Pancreas (tissue), 10 donors: ENCODE measurements around the gene DGKK. TPM values are rescaled to one million over a fixed set of nuclear protein-coding genes. Genes with fewer than 3 reads are reported as not detected.
A peak's percentile ranks its signal among the peaks of the same experiment; 100 is the strongest.

ENCODE experiments used
- ATAC-seq, 4 donors: fragments of 200-7000 bp; cut with Tn5 transposase; one replicate each; pipeline versions ENCODE4 v1.8.0 to v1.9.1; 2020; ENCODE audit warnings: mild to moderate bottlenecking in 4 of 4, moderate library complexity in 4 of 4
- DNase-seq, 6 donors: peaks; one replicate each; pipeline ENCODE4 v3.0.0-alpha.2; 2020
- FAIRE-seq: peaks from 2 replicates; lab custom pipeline; 2012; peaks lifted over from hg19 to GRCh38; lab: Jason Lieb, UNC
- H3K27ac ChIP-seq, 4 donors: fragments of 200-600 bp; sonication (generic); 1 replicate in 3 of 4; 2 replicates in 1 of 4; pipeline versions ENCODE4 v1.5.0 to v1.8.0; 2020
- H3K27me3 ChIP-seq, 4 donors: fragments of 200-600 bp; one replicate each; pipeline ENCODE4 v1.8.0; 2021
- H3K36me3 ChIP-seq, 3 donors: fragments of 200-600 bp; sonication (generic) in 1 of 3; one replicate each; pipeline versions ENCODE4 v1.5.0 to v1.8.0; 2020 to 2021
- H3K4me1 ChIP-seq, 3 donors: fragments of 200-600 bp; one replicate each; pipeline ENCODE4 v1.8.0; 2021
- H3K4me3 ChIP-seq, 4 donors: fragments of 200-600 bp; sonication (generic) in 2 of 4; one replicate each; pipeline versions ENCODE4 v1.5.0 to v1.8.0; 2020 to 2021
- H3K9me3 ChIP-seq, 4 donors: fragments of 200-600 bp; one replicate each; pipeline ENCODE4 v1.8.0; 2021
- WGBS, 2 donors: extraction: QIAGEN DNeasy Blood & Tissue Kit; methylation state at CpG; one replicate each; pipeline ENCODE4 v1.1.7; 2013; 5-methylcytosine and 5-hydroxymethylcytosine counted together
- intact Hi-C, 3 donors: fragments of 100-400 bp; cut with DNase I; formaldehyde crosslinking; loops; one replicate each; pipeline versions ENCODE4 v1.11.1 to v1.14.2; 2022
- polyA plus RNA-seq, 2 donors: library from polyadenylated mRNA; stranded (reverse); fragments of 200-250 nt; gene quantifications; one replicate each; pipeline ENCODE4 v1.2.3, GENCODE V29; 2013
- total RNA-seq, 6 donors: library from RNA; stranded (reverse); fragmentation: NEBNext Ultra II Directional in 4 of 6; extraction: Animal tissue kit (Norgen Biotek cat#: 25700) in 4 of 6; gene quantifications; one replicate each; pipeline versions ENCODE4 v1.2.1 to v1.2.4, GENCODE V29; 2021 to 2023
- TF ChIP-seq, protein P1 (sequence below), 4 donors: fragments of 200-600 bp; sonication (generic) in 3 of 4; IDR thresholded peaks; one replicate each; pipeline versions ENCODE4 v1.5.0 to v1.8.0; 2021; ENCODE audit warnings: antibody characterized with exemption in 4 of 4
- donor health status: healthy with polysubstance abuse.
- donor health status: DM: no; HTN: no; CAD: no; lungs with moderate emphysema.
- donor health status: DM: no; HTN: no; CAD: no.
- donor health status: control.
- donor health status: control.
- donor health status: Bipolar disorder and iron deficiency.
- donor health status: DM: yes; HTN: yes; CAD: no.
- donor health status: DM: no; HTN: no; CAD: no.
- donor health status: DM: no; HTN: no; CAD: no.
- donor health status: DM: yes; HTN: yes; CAD: no.

Gene DGKK
- total and polyA plus RNA-seq, 8 donors: not detected

DNA sequence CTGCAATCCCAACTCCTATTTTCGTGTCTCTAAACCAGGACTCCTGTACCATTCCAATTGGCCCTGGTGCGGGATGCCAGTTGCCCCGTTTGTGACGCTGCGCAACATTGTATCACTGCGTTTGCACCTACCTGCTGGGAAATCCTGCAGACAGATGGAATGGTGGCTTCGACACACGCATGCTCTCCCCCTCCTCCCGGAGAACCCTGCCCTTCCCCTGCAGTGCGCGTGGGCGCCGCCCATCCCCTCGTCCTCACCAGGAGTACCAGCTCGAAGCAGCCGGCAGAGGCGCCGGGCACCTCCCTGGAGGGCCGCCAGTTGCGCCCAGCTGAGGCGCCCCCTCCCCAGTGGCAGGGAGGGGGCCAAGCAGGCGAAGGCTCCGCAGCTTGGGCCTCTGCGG, 1.4 kb downstream of the DGKK start:
- Histone ChIP-seq H3K4me3 (no peak overlapping the region), H3K27ac (no peak overlapping the region), H3K36me3 (no peaks in the 10 kb centered on the region), H3K4me1 (no peaks in the 10 kb centered on the region), H3K27me3 (peaks cover 0 to 76% (median 23%) of the 10 kb centered on the region in 4 donors), H3K9me3 (no peaks in the 10 kb centered on the region)
- FAIRE-seq: no peak
- 3 to 22% methylated on average over 21 to 24 of the region's 24 CpGs for WGBS, 2 donors
- ATAC-seq: no peak
- DNase-seq: peak in 2 of 6 donors; percentile 38 to 45
- TF ChIP-seq, protein P1, sequence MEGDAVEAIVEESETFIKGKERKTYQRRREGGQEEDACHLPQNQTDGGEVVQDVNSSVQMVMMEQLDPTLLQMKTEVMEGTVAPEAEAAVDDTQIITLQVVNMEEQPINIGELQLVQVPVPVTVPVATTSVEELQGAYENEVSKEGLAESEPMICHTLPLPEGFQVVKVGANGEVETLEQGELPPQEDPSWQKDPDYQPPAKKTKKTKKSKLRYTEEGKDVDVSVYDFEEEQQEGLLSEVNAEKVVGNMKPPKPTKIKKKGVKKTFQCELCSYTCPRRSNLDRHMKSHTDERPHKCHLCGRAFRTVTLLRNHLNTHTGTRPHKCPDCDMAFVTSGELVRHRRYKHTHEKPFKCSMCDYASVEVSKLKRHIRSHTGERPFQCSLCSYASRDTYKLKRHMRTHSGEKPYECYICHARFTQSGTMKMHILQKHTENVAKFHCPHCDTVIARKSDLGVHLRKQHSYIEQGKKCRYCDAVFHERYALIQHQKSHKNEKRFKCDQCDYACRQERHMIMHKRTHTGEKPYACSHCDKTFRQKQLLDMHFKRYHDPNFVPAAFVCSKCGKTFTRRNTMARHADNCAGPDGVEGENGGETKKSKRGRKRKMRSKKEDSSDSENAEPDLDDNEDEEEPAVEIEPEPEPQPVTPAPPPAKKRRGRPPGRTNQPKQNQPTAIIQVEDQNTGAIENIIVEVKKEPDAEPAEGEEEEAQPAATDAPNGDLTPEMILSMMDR (IDR thresholded peaks at IDR 0.05): no peak
- intact Hi-C loops: no loop called here

DNA sequence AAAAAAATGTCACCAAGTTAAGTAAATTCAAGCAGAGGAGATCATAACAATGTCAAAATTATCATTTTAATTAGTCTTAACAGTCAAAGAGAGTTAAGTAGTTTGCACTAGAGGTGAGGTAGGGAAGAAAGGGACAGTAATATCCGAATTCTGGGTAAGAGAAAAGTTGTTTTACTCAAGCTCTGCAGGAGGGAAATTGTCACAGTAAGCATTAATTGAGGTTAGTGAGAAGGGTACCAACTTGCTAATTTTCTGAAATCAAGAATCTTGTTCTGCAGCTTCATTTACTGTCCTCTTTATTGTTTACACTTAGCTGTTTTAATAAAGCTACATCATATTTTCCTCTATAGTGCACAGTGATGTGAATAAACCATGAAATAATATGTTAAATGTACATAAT, 11.0 kb downstream of the DGKK start:
- H3K4me3 ChIP-seq: no peak overlapping the region
- WGBS, 2 donors: 11 to 14% methylated on average over 1 of the region's 1 CpG
- no peak for FAIRE-seq
- no peak for DNase-seq
- ATAC-seq: no peak
- peaks cover 0 to 35% (median 10%) of the 10 kb centered on the region in 4 donors for H3K27me3 ChIP-seq
- H3K4me1 ChIP-seq: no peaks in the 10 kb centered on the region
- H3K27ac ChIP-seq: no peak overlapping the region
- no peaks in the 10 kb centered on the region for H3K36me3 ChIP-seq
- no peaks in the 10 kb centered on the region for H3K9me3 ChIP-seq
- intact Hi-C loops: no loop called here
- TF ChIP-seq, protein P1 (IDR thresholded peaks at IDR 0.05): no peak

DNA sequence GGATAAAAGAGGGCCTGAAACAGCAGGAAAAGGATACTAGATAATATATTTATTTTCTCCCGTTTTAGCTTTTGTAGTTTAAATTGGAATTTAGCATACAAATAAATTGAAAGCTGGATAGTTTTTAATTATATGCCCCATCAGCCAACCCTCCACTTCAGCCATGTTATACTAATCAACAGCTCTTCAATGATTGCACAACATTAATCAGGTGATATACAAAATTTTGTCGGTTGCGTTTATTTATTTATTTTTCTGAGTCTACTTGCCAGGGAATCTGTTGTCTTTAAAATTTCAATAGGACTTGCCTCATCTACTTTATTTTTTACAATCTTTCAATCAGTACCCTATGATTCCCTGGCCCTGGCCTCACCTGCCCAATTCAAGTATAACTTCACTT, 12.1 kb downstream of the DGKK start:
- WGBS, 2 donors: 58 to 71% methylated on average over 3 of the region's 3 CpGs
- TF ChIP-seq, protein P1 (IDR thresholded peaks at IDR 0.05): no peak
- peaks cover 0 to 30% (median 2%) of the 10 kb centered on the region in 4 donors for H3K27me3 ChIP-seq
- FAIRE-seq (no peak), ATAC-seq (no peak), DNase-seq (no peak)
- H3K27ac ChIP-seq: no peak overlapping the region
- no peak overlapping the region for H3K4me3 ChIP-seq
- H3K9me3 ChIP-seq: no peaks in the 10 kb centered on the region
- H3K4me1 ChIP-seq: no peaks in the 10 kb centered on the region
- H3K36me3 ChIP-seq: no peaks in the 10 kb centered on the region
- intact Hi-C loops: no loop called here

DNA sequence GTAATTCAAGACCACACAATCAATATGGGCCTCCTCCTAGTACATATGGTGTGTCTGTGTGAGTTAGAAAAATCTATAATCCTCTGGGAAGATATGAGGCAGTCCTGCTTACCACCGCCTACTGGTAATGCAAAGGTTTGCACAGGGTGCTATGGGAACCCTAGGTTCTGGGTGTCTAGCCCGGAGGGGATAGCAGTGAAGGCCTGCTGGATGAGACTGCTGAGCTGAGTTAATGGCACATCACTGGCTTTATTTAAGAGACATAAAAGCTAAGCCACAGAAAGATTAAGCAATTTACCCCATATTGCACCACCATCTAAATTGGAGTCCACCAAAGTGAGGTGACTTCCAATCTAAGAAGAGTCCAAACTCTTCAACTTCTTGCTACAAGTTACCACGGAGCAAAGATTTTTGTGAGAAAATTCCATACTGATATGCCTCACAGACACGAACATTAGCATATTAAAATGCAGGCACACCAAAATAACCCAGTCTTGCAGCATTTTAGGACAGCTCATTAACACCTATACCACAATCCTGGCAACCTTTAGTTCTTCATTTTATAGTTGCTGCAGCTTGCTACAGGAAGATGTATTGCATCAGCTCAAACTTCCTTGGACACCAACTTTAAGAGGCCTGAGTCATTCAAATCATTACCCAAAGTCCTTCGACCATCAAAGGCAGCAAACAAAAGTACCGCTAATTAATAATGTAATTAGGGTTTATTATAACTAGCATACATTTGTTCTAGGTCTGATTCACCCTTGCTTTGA, 13.7 kb downstream of the DGKK start:
- DNase-seq (no peak), FAIRE-seq (no peak), ATAC-seq (no peak)
- H3K27ac ChIP-seq: no peak overlapping the region
- no peaks in the 10 kb centered on the region for H3K9me3 ChIP-seq
- no peaks in the 10 kb centered on the region for H3K36me3 ChIP-seq
- H3K4me1 ChIP-seq: no peaks in the 10 kb centered on the region
- intact Hi-C loops: no loop called here
- peaks cover 0 to 27% (median 2%) of the 10 kb centered on the region in 4 donors for H3K27me3 ChIP-seq
- TF ChIP-seq, protein P1 (IDR thresholded peaks at IDR 0.05): no peak
- no peak overlapping the region for H3K4me3 ChIP-seq
- 62 to 77% methylated on average over 6 of the region's 6 CpGs for WGBS, 2 donors

DNA sequence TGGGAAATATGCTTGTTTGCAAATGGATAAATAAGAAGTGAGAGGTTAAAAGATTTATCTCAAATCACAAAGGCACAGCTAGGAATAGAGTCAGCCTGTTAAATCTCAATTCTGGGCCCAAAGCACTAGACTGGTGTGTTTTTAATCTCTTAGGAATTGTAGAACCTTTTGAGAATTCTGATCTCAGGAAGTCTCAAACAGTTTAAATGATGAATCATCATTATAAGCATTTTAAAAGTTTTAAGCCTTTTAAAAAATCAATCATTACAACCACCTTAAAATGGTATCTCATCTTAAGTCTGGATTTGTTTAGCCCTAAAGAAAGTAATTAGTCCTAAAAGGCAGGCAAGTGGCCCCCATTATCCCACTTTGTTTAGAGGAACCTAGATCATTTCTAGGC, 17.8 kb downstream of the DGKK start:
- no peak for FAIRE-seq

More for the DNA sequence above, 17.8 kb downstream of the DGKK start:
- H3K36me3 ChIP-seq: no peaks in the 10 kb centered on the region
- H3K9me3 ChIP-seq: no peaks in the 10 kb centered on the region
- H3K27ac ChIP-seq: no peak overlapping the region
- no peak for ATAC-seq
- TF ChIP-seq, protein P1 (IDR thresholded peaks at IDR 0.05): no peak
- DNase-seq: no peak
- H3K4me3 ChIP-seq: no peak overlapping the region
- intact Hi-C loops: no loop called here
- H3K4me1 ChIP-seq: no peaks in the 10 kb centered on the region
- H3K27me3 ChIP-seq: peaks cover 0 to 23% (median 2%) of the 10 kb centered on the region in 4 donors
